ENCODE data around the gene EXD2.
"Not testable (repeated sequence)": the region's sequence is repeated elsewhere in the genome, so short reads cannot be mapped to it uniquely, and the experiment has no call there.

EXD2 gene

DNA sequence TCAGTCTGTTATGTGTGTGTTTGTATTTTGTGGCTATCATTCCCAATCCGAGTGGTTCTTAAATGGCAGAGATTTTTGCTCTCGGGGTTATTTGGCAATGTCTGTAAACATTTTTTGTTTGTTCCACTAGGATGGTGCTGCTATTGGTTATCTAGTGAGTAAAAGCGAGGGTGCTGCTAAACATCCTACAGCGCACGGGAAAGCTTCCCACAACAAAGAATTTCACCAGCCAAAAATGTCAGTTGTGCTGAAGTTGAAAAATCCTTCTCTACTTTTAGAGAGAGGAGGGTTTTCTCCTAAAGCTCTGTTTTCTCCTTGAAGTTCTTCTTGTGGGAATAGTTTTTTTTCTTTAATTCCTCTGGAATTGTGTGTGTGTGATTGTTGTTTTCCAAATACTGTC is 2.4 kb downstream of the EXD2 start:
- no peak for DNase-seq

GRCh38 chr14:69199786-69200185 is 8.5 kb downstream of the EXD2 start:
- no peak for DNase-seq

GRCh38 chr14:69204753-69205152 is 13.5 kb downstream of the EXD2 start:
- no peak for DNase-seq

- DNase-seq = no peak
These were observed 16.2 kb downstream of the EXD2 start for GRCh38 chr14:69207435-69208041.

GRCh38 chr14:69208666-69209065 is 17.4 kb downstream of the EXD2 start:
- no peak for DNase-seq

DNA sequence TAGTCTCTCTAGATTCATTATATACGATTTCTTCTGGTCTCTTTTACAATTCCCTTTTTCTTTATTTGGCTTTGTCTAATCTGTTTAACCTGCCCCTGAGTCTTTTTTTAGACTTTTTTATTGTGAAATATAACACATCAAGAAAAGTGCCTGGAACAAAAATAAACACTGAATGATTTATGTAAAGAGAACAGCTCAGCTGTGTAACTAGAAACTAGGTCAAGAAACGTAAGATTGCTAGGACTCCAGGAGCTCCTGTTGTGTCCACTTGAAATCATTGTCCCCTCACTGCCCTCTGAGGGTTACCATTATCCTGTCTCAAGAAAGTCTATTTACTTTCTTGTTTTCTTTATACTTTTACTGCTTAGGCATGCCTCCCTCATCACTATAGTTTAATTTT is 23.1 kb downstream of the EXD2 start:
- DNase-seq = no peak

GRCh38 chr14:69217663-69218062 is 26.4 kb downstream of the EXD2 start:
- not testable (repeated sequence) for DNase-seq

DNA sequence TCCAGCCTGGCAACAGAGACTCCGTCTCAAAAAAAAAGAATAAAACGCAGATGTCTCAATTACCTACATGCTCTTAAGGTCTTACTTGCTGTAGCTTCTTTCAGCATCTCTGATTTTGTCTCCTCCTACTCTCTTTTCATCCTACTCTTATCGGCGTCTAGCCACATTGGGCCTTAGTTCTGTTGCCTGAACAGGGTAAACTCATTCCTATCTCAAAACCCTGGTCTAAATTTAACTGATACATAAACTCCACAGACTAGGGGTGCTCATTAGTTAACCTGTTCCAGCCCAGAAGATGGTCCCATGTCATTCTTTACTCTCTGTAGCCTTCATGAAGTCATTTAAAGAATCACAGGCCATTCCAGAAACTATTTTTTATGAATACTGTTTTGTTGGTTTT is 33.6 kb downstream of the EXD2 start:
- no peak for DNase-seq

GRCh38 chr14:69226178-69226577 is 34.9 kb downstream of the EXD2 start:
- no peak for DNase-seq

- no peak for DNase-seq
These were observed 35.4 kb downstream of the EXD2 start for GRCh38 chr14:69226736-69227135.

- DNase-seq = no peak
These were observed 40.2 kb downstream of the EXD2 start for GRCh38 chr14:69231486-69231885.

- DNase-seq = no peak
These were observed 41.1 kb downstream of the EXD2 start for GRCh38 chr14:69232388-69232787.

DNA sequence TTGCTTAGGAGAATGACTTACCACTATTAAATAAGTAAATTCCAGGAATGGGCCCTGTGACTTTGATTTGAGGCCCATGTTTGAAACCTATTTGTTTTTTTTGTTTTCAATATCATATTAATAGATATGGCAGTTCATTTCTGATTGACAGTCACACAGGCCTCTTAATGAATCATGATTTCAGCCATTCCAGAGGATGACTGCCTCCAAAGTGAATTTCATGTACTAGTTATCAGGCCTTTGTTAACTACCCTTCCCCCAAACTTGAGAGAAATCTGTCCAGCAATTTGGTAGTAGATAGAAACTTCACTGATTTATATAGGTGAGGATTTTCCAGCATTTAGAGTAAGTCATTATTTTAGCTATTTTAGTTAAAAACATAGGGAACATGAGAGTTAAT is 42.8 kb downstream of the EXD2 start:
- DNase-seq = no peak

DNA sequence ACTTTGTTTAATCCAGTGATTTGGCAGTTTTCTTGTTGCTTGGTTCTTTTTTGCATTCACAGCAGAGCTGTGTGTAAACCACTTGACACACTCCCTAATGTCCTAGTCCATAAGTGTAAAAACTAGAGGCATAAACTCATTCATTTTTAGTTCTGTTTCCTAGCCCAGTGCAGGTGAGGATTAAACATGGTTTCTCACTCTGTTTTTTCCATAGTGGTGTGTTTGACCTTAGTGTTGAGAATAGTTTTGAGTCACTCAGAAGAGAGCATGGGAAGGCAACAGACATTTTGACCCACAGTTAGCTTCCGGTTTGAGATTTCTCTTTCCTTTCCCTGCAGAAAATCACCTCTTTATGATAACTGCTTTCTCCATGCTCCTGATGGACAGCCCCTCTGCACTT is 44.4 kb downstream of the EXD2 start:
- DNase-seq = no peak

- no peak for DNase-seq
These were observed 45.8 kb downstream of the EXD2 start for GRCh38 chr14:69237142-69237541.

GRCh38 chr14:69237584-69237983 is 46.3 kb downstream of the EXD2 start:
- no peak for DNase-seq

- no peak for DNase-seq
These were observed 47.6 kb downstream of the EXD2 start for GRCh38 chr14:69238883-69239282.

- no peak for DNase-seq
These were observed 49.4 kb downstream of the EXD2 start for GRCh38 chr14:69240527-69241173.

- DNase-seq = no peak
These were observed 50.3 kb downstream of the EXD2 start for GRCh38 chr14:69241577-69241976.

DNA sequence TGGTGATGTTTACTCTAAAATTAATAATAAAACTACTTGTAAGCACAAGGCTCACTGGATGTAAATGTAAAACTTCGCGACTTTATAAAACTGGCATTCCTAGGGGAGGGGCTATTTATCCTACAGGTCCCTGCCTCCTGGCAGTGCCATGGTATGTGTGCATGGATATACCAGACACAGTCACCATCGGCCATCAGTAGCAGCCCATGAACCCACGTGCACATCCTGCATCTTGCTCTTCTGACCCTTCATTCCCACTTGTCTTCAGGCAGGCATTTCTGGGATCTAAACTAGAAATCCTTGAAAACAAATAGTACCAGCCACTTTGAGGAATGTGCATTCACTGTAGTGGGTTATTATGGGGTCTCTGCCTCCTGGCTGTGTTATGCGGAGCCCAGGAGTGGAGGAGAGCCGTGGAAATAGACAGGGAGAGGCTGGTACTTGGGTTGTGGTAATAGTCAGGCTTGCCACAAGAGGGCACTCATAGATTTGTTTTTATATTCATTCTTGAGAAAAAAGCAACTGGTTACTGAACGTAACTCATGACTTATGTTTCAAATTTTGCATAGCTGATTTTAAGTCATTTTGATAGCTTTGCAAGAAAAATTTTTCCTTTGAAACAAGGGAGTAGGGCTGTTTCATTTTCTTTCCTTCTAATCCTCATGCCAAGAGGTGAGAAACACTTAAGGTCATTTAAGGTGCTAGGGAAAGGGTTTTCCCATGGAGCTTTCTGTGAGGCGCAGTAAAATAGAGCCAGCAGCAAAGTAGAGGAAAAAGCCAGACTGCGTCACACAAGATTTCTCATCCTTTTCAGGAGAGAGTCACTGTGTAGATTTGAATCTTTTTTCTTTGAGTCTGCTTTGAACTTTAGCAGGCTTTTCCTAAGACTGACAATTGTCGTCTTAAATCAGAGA is 51.3 kb downstream of the EXD2 start:
- DNase-seq = peak in 18 of 56 donors; percentile 8 to 75 (median 34)

DNA sequence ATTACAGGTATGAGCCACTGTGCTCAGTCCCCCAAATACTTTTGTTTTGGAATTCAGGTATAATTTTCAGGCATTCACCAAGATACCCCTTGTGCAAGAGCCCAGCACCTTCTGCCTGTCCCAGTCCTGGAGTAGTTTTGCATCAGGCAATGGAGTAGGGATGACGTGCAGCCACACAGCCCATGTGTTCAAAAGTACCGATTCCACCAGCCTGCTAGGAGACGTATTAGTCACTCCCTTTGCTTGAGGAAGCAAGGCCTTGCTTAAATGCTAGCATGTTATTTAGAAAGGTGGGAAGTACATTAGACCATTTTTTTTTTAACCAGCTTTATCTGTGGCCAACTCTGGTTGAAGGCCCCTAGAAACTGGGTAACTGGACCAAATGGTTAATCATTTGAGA is 53.6 kb downstream of the EXD2 start:
- no peak for DNase-seq

DNA sequence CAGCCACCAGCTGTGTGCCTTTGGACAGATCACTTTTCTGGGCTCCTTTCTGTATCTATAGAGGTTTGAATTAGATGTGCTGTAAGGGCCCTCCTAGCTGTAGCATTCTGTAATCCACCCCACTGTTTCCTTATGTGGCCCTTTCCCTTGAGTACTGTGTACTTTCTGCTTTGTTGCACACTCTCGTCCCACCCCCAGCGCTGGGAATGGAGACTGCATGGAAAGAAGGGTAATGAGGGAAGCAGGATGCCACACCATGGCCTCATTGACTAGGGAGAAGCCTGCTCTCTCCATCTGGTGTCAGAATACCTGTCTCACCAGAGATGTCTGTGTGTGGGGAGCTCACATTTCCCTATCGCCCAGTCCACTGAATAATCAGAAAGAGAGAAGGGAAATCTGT is 55.0 kb downstream of the EXD2 start:
- DNase-seq = no peak

All from amygdala (tissue), 56 donors.